Amniotic stem cell (primary cell): Measurements from ENCODE around the gene DEPDC5.

Experiments used
- DNase-seq: peaks from one replicate; lab custom pipeline; 2025; lab: John Stamatoyannopoulos, UW

Gene DEPDC5

DNA sequence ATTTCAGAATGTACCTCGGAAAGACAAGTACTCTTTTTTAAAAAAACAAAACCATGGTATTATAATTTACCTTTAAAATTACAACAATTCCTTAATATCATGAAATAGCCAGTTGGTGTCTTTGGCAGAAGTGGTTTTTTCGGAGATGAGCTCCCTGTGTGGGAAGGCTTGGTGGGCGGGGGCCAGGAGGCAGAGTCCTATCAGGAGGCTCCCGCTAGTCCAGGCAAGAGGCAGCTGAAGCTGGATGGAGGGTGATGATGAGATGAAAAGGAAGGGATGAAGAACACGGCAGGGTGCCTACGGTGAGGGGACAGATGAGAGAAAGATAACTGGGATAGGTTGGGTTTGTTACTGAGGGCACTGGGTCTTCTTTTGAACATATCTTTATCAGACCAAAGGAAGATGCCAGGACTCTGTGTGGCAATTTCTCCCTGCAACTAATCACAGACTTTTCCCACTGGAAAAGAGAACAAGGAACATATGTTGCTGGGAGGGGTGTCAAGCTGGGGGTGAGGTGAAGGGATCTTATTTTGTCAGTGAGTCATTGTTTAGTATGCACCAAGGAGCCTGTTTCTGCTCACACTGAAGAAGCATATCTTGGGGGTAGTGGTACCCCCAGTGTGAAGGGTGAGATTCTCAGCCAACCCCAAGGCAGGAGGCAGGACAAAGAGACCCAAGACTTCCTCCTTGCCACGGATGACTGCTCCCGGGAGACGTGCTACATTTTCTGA is 99.0 kb downstream of the DEPDC5 start:
- DNase-seq: no peak

GRCh38 chr22:31853736-31854495 is 100.1 kb downstream of the DEPDC5 start:
- no peak for DNase-seq

- DNase-seq: no peak
Measured at GRCh38 chr22:31857247-31857646, 103.4 kb downstream of the DEPDC5 start.

DNA sequence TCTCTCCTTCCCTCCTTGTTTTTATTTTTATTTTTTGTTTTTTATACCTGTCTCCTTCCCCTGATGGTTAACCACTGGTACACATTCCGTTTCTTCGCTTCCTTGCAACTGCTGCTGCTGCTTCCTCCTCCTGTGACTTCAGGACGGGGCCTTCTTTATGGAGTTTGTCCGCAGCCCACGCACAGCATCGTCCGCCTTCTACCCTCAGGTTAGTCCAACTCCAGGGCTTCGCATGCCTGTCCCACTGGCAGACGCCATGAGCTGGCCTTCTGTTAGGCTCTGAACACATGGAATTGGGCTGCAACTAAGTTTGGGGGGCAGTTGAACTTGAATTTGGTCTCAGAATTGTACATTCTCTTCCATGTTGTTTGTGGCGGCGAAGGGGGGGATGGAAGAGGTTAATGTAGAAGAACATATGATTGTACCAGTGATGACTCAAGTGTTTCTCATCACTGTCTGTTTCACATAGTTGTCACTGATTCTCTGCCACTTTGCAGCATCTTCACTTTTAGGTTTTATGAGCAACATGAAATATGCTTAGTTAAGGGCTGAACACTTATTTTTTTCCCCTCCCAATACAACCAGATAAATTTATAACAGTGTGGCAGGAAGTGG is 107.5 kb downstream of the DEPDC5 start:
- no peak for DNase-seq

DNA sequence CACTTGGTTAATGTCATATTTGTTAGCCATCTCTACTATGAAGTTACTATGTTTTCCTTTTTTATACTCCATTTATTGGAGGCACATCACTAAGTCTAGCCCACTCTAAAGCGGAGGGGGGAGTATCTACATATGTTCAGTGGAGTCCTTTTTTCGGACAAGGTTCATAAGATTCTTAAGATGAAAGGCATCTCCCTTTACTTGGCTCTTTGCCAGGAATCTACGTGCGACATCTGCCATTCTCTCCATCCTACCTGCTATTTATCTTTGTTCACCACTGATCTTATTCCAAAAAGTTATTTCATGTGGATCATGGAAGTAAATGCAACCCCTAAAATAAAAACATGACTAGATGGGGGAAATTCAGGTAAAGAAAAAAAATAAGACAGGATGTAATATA is 113.1 kb downstream of the DEPDC5 start:
- no peak for DNase-seq

DNA sequence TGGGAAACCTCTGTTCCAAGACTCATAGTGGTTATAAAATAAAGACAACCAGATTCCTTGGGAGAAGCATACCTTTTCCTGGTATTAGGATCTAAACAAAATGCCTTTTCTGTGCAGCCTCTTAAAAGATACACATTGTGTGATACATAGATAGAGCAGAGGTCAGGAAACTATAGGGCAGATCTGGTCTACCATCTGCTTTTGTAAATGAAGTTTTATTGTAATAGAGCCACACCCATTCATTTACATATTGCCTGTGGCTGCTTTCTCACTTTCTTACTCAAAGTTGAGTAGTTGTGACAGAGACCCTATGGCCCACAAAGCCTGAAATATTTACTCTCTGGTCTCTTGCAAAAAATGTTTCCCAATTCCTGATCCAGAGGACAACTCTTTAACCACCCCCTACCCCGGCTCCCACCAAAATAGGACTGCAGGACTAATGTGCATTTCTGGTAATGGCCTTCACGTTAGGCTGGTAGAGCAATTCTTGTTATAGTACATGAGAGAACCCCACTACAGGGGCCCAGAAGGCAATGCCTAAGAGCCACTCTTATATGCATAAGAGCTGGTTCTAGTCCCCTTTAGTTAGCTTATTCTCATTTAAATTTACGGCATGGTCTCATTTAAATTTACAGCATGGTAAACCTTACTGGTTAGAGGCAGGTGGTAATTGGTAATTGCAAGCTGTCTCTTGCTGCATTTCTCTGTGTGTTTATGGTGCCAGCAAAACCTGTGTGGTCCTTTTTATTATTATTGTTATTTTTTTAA is 113.8 kb downstream of the DEPDC5 start:
- DNase-seq: no peak

DNA sequence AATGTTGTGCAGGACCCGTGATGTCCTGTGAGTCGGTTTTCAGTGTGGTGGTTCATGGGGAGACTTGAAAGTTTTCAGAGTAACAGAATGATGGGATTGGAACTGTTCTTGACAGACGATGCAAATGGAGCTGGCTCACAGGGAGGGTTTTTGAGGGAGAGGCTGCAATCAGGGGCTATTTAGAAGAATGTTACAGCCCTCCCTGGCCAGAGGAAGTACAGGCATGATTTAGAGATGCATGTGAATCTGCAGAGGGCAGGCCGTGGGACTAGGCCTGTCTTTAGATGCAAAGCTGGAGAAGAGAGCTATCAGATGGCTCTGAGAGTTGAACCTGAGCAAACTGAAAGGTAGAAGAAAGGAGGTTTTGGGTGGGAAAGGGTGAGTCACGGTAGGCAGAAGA is 115.9 kb downstream of the DEPDC5 start:
- DNase-seq: no peak

- DNase-seq: peak; percentile 21
Measured at GRCh38 chr22:31870890-31871289, 117.1 kb downstream of the DEPDC5 start.

DNA sequence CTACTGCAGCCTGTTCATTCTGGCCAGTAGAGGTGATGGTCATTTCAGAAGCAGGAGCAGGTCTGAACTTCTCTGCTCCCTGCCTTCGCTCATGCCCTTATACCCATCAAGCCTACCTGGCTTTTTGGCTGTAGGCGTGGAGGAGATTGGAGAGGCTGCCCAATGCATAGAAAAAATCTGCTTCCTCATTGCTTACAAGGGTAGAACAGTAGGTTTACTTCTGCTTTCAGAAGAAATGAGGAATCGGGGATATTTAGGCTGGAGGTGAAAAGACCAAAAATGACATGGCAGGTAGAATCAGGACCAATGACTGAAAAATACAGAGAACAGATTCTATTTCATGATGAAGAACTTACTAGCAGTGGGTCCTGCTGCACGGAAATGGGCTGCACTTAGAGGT is 117.7 kb downstream of the DEPDC5 start:
- no peak for DNase-seq

GRCh38 chr22:31872209-31872608 is 118.4 kb downstream of the DEPDC5 start:
- DNase-seq: no peak

DNA sequence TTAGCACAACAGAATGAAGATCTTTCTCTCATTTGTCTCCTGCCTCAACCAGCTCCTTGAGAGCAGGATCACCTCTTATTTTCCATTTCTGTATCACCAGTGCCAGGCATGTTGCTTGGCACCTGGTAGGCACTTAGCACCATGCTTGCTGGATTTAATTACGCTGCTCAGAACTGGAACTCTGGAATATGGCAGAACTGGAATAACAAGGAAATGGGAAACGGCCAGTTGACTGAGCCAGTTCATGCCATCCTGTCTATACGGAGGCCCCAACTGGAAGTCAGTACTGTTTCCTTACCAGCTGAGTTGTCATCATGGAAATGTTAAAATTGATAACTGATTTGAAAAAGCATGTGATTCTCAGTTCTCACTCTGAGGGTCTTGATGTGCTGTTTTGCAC is 121.0 kb downstream of the DEPDC5 start:
- DNase-seq: no peak

GRCh38 chr22:31876156-31876920 is 122.5 kb downstream of the DEPDC5 start:
- no peak for DNase-seq

DNA sequence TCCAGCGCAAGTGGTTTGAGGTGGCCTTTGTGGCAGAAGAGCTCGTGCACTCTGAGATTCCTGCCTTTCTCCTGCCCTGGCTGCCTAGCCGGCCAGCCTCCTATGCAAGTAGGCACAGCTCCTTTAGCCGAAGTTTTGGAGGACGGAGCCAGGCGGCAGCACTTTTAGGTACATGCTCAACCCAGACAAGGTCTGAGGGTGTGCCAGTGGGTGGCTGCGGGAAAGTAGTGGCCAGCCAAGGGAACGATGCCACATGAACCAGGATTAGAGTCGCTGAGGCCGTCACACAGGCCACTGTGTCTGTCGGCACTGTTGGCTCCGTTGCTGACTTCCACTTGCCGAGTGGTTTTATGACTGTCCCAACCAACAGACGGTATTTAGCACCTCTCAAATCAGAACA is 125.8 kb downstream of the DEPDC5 start:
- no peak for DNase-seq

GRCh38 chr22:31881200-31881599 is 127.4 kb downstream of the DEPDC5 start:
- no peak for DNase-seq

DNA sequence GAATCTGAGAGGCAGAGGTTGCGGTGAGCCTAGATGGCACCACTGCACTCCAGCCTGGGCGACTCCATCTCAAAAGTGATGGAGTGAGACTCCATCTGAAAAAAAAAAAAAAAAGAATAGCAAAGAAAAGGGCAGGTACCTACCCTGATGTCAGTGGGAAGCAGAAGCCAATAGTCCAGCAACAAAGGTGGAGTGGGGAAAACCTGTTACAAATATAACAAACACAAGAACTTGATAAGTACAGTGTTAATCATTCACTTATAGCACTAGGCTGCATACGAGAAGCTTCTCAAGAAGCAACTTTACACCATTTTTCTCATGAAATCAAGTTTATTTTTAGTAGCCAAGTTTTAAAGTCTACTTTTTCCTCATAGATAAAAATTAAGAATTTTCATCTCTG is 128.0 kb downstream of the DEPDC5 start:
- DNase-seq: no peak

- DNase-seq: no peak
Measured at GRCh38 chr22:31882971-31883370, 129.2 kb downstream of the DEPDC5 start.

DNA sequence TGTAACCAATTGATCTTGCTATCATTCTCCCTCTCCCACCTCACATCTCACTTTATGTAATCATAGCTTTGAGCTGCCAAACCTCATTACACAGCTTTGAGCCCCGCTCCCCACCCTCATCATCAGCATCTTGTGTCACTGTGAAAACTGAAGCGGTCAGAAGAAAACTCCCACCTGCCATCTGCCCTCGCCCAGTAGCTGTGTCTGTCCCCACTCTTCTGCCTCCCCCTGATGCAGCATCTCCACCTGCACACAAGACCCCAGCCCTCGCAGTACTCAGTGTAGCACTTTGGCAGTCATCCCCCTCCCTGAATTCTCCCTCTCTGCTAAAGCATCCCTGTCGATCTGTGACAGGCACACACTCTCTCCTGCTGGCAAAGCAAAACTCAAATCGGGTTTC is 130.2 kb downstream of the DEPDC5 start:
- no peak for DNase-seq

DNA sequence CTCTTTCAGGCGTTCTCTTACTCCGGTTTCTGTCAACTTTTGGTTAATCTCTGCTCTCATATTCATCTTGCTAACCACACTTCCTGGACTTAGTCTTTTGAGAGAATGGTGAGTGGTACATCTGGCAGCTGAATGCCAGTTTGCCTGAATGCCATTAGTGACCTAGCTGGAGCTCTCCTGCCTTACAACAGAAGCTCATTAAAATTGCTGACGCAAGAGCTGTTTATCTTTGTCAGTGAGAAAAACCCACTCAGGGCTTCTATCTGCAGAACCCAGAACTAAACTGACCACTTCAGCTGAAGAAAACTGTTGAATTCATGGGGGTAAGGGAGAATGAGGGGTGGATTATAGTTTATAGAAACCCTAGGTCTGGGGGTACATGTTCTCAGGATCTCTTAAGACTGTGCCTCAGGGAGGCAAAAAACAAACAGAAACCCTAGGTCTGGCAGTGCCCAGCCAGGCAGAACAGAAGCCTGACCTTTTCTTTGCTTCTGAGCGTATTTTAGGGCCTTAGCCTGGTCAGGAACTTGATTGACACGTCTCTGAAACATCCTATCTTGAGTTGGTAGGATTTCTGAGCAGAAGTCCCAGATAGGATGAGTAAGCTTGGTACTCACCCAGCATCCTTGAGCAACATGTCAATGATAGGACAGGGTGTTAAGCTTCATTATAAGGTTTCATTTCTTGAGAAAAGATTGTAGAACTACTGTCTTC is 137.7 kb downstream of the DEPDC5 start:
- no peak for DNase-seq

- no peak for DNase-seq
Measured at GRCh38 chr22:31892080-31892433, 138.2 kb downstream of the DEPDC5 start.

DNA sequence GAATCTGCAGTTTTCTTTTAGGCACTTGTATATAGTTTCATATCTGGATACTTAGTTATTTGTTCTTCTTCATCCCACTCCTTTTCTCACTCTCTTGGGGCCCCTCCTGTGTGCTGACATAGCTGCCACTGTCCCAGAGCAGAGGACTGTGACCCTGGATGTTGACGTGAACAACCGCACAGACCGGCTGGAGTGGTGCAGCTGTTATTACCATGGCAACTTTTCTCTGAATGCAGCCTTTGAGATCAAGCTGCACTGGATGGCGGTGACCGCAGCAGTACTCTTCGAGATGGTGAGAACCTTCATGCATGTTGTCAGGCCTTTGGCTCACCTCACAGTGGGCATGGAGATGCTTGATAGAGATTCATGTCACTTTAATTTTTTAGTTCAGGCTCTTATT is 139.6 kb downstream of the DEPDC5 start:
- DNase-seq: no peak
